Stimulated activated CD8-positive, alpha-beta memory T cell treated with anti-CD3 and anti-CD28 coated beads, Interleukin-15, amount 100 ng/mL, for 24 hours (primary cell): ENCODE data around the gene DIO2.

ENCODE experiments used
- DNase-seq: peaks from one replicate; pipeline ENCODE4 v3.0.0-alpha.2; 2020; ENCODE audit warnings: low read depth

DIO2 gene

DNA sequence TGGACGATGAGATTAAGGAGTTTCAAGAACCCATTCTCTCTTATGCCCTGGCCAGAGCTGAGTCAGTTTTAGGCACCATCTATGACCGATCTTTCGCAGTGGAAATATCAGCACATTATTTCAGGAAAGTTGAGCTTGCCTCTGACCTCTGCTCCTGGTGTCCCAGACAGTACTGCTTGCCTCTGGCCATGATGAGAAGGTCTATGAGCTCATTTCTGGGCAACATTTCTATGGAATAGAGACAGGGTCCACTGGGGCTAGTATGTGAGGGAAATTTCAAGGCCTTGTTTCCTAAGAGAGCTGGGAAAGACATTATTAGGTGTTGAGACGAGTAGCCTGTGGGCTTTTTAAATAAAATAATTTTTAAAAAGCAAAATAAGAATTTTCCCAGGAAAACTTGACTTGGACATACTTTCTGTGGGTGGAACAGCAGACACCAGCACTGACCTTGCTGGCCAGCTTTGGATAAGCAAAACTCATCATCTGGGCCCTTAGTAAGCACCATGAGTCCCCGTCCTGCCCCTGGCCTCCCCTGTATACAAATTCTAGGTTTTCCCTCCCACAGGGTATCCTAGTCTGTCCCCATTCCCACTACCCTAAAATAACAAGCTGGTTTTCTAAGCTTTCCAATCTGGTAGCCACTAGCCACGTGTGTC is 43.4 kb downstream of the DIO2 start:
- no peak for DNase-seq

DNA sequence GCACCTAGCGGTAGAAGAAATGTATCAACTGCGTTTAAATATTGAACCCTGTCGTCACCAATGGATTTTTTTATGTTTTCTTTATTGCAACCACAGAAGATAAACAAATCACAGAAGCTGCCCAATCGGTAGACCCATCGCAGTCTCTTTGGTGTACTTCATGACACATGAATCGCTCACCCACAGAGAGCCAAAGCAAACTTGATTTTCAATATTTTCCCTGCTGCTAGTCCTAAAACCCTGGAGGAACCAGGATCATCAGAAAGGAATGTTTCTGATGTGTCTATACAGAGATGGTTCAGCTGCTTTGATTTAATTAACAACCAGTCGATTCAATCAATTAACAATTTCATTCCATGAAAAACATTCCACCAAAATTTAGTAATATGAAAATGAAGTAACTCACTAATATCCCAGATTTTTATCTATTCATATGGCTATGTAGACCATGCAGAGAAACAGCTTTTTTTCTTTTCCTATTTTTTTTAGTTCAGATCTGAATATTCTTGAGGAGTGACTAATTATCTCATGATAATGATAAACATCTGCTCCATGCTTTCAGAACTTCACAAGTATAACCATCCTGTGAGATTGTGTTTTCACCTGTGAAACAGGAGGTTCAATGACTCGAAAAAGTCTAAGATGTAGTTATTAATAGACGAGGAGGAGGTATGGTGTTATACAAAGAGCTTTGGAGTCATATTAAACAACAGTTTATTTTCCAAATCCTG is 46.1 kb downstream of the DIO2 start:
- DNase-seq = no peak

DNA sequence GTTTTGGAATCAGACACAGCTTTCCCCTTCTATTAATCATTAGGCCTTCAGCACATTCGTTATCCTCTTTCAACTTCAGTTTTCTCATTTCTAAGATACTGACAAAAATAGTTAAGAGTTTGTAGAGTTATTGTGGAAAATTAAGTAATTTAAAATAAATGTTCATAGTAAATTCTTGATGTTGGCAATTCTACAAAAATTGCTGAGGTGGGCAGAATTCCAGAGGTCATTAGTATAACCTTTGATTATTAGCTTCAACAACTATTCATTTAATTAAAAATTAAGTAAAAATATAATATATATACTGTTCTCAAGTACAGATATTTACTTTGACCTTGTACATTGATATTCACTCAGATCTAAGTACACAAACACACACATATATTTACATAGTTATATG is 58.5 kb downstream of the DIO2 start:
- no peak for DNase-seq

DNA sequence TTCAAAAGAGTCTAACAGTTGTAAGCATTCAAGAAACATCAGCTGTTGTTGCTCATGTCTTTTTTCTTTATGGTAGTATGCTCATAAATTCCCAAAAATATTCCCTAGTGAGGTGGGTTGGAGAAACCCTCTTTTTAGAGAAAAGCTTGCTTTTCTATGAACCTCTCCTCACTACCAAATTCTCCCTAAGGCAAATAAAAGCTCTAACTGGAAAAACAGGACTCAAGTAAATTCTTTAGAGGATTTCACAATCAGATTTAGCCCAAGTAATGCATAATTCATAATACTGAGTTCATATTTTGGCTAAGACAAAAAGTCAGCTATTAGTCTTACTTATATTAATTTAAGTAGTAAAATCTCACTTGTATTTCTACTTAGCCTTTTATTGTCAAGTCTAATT is 59.1 kb downstream of the DIO2 start:
- no peak for DNase-seq

DNA sequence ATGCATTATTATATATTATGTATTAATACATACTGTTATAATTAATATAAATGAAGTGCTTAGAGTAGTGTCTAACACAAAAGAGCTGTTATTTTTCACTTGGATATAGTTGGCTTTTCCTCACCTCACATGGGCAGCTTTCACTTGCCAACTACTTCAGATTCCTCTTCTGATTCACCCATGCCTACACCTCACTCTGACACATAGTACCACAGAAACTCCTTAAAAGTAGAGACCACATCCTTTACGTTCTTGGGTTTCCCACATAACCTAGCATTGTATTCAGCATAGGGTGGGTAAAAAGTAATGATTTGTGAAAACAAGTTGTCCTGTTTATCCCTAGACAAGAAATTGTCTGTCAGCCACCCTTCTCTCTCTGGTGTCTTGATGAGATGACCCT is 61.0 kb downstream of the DIO2 start:
- no peak for DNase-seq
